SK-N-SH (cell line): ENCODE data around the gene ANO3. TPM values are rescaled to one million over a fixed set of nuclear protein-coding genes. Genes with fewer than 3 reads are reported as not detected.

Source experiments
- CTCF ChIA-PET: fragments of 300-600, 350-600 bp; formaldehyde crosslinking; extraction: SDS; loops from one replicate; lab custom pipeline; 2021; lab: Yijun Ruan, JAX
- POLR2A ChIA-PET: fragments of 350-600 bp; sonication (Branson Sonifier 250); formaldehyde crosslinking; extraction: SDS; loops from one replicate; lab custom pipeline; 2020; ENCODE audit warnings: antibody characterized with exemption, inconsistent platforms; lab: Yijun Ruan, JAX
- DNase-seq: peaks from one replicate; pipeline ENCODE4 v3.0.0; 2012
- H2AFZ ChIP-seq: fragments of 200-600 bp; sonication (generic); 2 replicates; pipeline ENCODE4 v1.8.1; 2016; ENCODE audit warnings: antibody characterized with exemption, mild to moderate bottlenecking, low read depth
- H3F3A ChIP-seq: fragments of 200-600 bp; sonication (generic); replicated peaks from 2 replicates; pipeline ENCODE3; 2016; ENCODE audit warnings: antibody characterized with exemption, mild to moderate bottlenecking; ENCODE audit not compliant: insufficient read depth
- H3K27ac ChIP-seq, 2 experiments: fragments of 200-500 bp in 1 of 2; fragments of 200-600 bp in 1 of 2; sonication (Bioruptor generic) in 1 of 2; sonication (generic), shearing (Covaris generic) in 1 of 2; 2 replicates each; pipeline versions ENCODE4 v1.5.1 to v1.6.1; 2014 to 2016; ENCODE audit warnings: low read depth in 2 of 2, inconsistent platforms in 1 of 2, low read length in 1 of 2, mild to moderate bottlenecking in 1 of 2, mixed read lengths in 1 of 2
- H3K27me3 ChIP-seq: fragments of 200-600 bp; sonication (generic), shearing (Covaris generic); 2 replicates; pipeline ENCODE4 v1.6.1; 2016; ENCODE audit warnings: mixed run types; ENCODE audit not compliant: insufficient read depth
- H3K36me3 ChIP-seq, 2 experiments: fragments of 200-500 bp in 1 of 2; fragments of 200-600 bp in 1 of 2; sonication (Bioruptor generic) in 1 of 2; sonication (generic) in 1 of 2; replicated peaks in 1 of 2; 2 replicates each; pipeline versions ENCODE3 to v1.5.1; 2014 to 2016; ENCODE audit warnings: low read length in 1 of 2, mild to moderate bottlenecking in 1 of 2; ENCODE audit not compliant: insufficient read depth in 2 of 2, control insufficient read depth in 1 of 2
- H3K4me1 ChIP-seq, 2 experiments: fragments of 200-500 bp in 1 of 2; fragments of 200-600 bp in 1 of 2; sonication (Bioruptor generic) in 1 of 2; sonication (generic), shearing (Covaris generic) in 1 of 2; 2 replicates each; pipeline versions ENCODE4 v1.5.1 to v1.6.1; 2014 to 2016; ENCODE audit warnings: low read depth in 1 of 2, low read length in 1 of 2, mixed run types in 1 of 2; ENCODE audit not compliant: insufficient read depth in 2 of 2, control insufficient read depth in 1 of 2
- H3K4me2 ChIP-seq: fragments of 200-600 bp; sonication (generic), shearing (Covaris generic); 2 replicates; pipeline ENCODE4 v1.6.1; 2017; ENCODE audit warnings: mixed run types
- H3K4me3 ChIP-seq, 2 experiments: fragments of 200-500 bp in 1 of 2; fragments of 200-600 bp in 1 of 2; sonication (Bioruptor generic) in 1 of 2; sonication (generic), shearing (Covaris generic) in 1 of 2; 2 replicates each; pipeline versions ENCODE4 v1.5.1 to v1.8.1; 2014 to 2016; ENCODE audit warnings: low read depth in 2 of 2, inconsistent platforms in 1 of 2, low read length in 1 of 2, mild to moderate bottlenecking in 1 of 2, mixed read lengths in 1 of 2, moderate library complexity in 1 of 2
- H3K79me2 ChIP-seq: fragments of 200-600 bp; sonication (generic); 2 replicates; pipeline ENCODE4 v1.8.1; 2017; ENCODE audit warnings: mild to moderate bottlenecking; ENCODE audit not compliant: insufficient read depth
- H3K9ac ChIP-seq: fragments of 200-600 bp; sonication (generic); 2 replicates; pipeline ENCODE4 v1.6.1; 2017; ENCODE audit warnings: mixed run types
- H3K9me2 ChIP-seq: fragments of 200-600 bp; sonication (generic); 2 replicates; pipeline ENCODE4 v1.6.1; 2017; ENCODE audit warnings: mixed run types
- H3K9me3 ChIP-seq: fragments of 200-600 bp; sonication (generic); 2 replicates; pipeline ENCODE4 v1.6.1; 2017; ENCODE audit warnings: mixed run types, mild to moderate bottlenecking, moderate library complexity
- H4K20me1 ChIP-seq: fragments of 200-600 bp; sonication (generic); 2 replicates; pipeline ENCODE4 v1.6.1; 2017; ENCODE audit warnings: mild to moderate bottlenecking, mixed run types; ENCODE audit not compliant: insufficient read depth
- CHD2 ChIP-seq: fragments of 150-350 bp; IDR thresholded peaks from 2 replicates; pipeline ENCODE4 v1.6.1; 2018; ENCODE audit warnings: low read length; ENCODE audit not compliant: partially characterized antibody
- EP300 ChIP-seq, 2 experiments: IDR thresholded peaks; 2 replicates each; pipeline versions ENCODE4 v1.4.0 to v1.6.1; 2012; ENCODE audit warnings: borderline replicate concordance in 1 of 2, low read depth in 1 of 2, low read length in 1 of 2
- FOXJ3 ChIP-seq: sonication (generic); formaldehyde crosslinking; IDR thresholded peaks from 2 replicates; pipeline ENCODE4 v1.5.1; 2020; ENCODE audit warnings: mild to moderate bottlenecking, missing genetic modification reagents
- GABPA ChIP-seq: IDR thresholded peaks from 2 replicates; pipeline ENCODE4 v1.4.0; 2012; ENCODE audit warnings: low read depth, mild to moderate bottlenecking
- MXI1 ChIP-seq: IDR thresholded peaks from 2 replicates; pipeline ENCODE4 v1.6.1; 2012; ENCODE audit warnings: mild to moderate bottlenecking, low read depth, low read length, improper control_type of control experiment
- SIN3A ChIP-seq: IDR thresholded peaks from 2 replicates; pipeline ENCODE4 v1.6.1; 2012; ENCODE audit warnings: low read depth, mild to moderate bottlenecking, low read length, moderate library complexity, borderline replicate concordance
- TAF1 ChIP-seq: IDR thresholded peaks from 2 replicates; pipeline ENCODE4 v1.6.1; 2012; ENCODE audit warnings: low read depth, mild to moderate bottlenecking, low read length, moderate library complexity, borderline replicate concordance
- TCF12 ChIP-seq: IDR thresholded peaks from 2 replicates; pipeline ENCODE4 v1.4.0; 2012
- WGBS: methylation state at CpG from one replicate; pipeline ENCODE4 v1.1.6; 2017; ENCODE audit warnings: low lambda C conversion rate; 5-methylcytosine and 5-hydroxymethylcytosine counted together
- polyA plus RNA-seq, 3 experiments: library from polyadenylated mRNA; depleted of rRNA; stranded (reverse); fragments of >200 nt; gene quantifications; 2 replicates each; pipeline ENCODE4 v1.2.3, GENCODE V29; 2012
- TF ChIP-seq, protein P1 (sequence below): IDR thresholded peaks from 2 replicates; pipeline ENCODE4 v1.6.1; 2012; ENCODE audit warnings: mild to moderate bottlenecking, low read depth, low read length, moderate library complexity
- TF ChIP-seq, protein P2 (sequence below): fragments of 150-350 bp; IDR thresholded peaks from 2 replicates; pipeline ENCODE4 v1.6.1; 2017; ENCODE audit warnings: antibody characterized with exemption, low read length, low read depth, borderline replicate concordance
- TF ChIP-seq, protein P3 (sequence below): IDR thresholded peaks from 2 replicates; pipeline ENCODE4; 2012

Gene ANO3
- polyA plus RNA-seq, 1 of the 3 experiments (the other 2 are of a cell fraction) = 0.13 TPM

DNA sequence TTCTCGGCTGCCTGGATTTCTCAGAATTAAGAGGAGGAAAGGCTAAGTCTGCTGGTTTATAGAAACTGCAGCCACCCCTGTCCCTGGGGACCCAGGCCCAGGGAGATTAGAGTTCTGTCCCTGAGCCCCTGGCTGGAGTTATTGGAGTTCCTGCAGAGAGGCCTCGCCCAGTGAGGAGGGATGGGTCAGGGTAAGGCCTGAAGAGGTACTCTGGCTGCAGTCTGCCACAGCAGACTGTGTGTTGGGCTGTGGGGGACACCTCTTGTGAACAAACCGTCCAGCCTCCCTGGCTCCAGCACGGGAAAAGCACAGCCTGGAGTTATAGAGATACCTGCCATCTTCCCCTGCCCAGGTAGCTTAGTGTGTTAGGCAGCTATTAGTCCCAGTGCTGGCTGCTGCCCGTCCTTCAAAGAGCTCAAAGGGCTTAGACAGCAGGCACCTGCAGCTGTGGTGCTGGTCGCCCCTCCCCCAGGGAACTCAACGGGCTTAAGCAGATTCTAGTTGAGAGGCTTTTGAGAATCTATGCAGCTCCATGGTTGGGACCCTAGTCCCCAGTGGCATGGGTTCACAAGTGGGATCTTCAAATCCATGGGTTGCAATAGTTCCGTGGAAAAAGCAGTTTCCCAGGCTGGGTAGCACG lies 276.7 kb downstream of the ANO3 start:
- no peak overlapping the region for H2AFZ ChIP-seq
- H3K27ac ChIP-seq = no peak overlapping the region
- H4K20me1 ChIP-seq = no peaks in the 10 kb centered on the region
- H3K36me3 ChIP-seq = no peaks in the 10 kb centered on the region
- CTCF ChIA-PET = no interaction called here
- no peaks in the 10 kb centered on the region for H3K79me2 ChIP-seq
- no peak overlapping the region for H3K9ac ChIP-seq
- TF ChIP-seq, protein P1, sequence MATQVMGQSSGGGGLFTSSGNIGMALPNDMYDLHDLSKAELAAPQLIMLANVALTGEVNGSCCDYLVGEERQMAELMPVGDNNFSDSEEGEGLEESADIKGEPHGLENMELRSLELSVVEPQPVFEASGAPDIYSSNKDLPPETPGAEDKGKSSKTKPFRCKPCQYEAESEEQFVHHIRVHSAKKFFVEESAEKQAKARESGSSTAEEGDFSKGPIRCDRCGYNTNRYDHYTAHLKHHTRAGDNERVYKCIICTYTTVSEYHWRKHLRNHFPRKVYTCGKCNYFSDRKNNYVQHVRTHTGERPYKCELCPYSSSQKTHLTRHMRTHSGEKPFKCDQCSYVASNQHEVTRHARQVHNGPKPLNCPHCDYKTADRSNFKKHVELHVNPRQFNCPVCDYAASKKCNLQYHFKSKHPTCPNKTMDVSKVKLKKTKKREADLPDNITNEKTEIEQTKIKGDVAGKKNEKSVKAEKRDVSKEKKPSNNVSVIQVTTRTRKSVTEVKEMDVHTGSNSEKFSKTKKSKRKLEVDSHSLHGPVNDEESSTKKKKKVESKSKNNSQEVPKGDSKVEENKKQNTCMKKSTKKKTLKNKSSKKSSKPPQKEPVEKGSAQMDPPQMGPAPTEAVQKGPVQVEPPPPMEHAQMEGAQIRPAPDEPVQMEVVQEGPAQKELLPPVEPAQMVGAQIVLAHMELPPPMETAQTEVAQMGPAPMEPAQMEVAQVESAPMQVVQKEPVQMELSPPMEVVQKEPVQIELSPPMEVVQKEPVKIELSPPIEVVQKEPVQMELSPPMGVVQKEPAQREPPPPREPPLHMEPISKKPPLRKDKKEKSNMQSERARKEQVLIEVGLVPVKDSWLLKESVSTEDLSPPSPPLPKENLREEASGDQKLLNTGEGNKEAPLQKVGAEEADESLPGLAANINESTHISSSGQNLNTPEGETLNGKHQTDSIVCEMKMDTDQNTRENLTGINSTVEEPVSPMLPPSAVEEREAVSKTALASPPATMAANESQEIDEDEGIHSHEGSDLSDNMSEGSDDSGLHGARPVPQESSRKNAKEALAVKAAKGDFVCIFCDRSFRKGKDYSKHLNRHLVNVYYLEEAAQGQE = no peak
- no peak for TF ChIP-seq SIN3A
- TF ChIP-seq MXI1 = no peak
- no peak for TF ChIP-seq TCF12
- no peak for TF ChIP-seq TAF1
- TF ChIP-seq CHD2 = no peak
- no peak for TF ChIP-seq EP300 (IDR thresholded peaks at IDR 0.05; ENCODE audit: borderline replicate concordance in 1 of 2, low read depth in 1 of 2, low read length in 1 of 2)
- no peak for TF ChIP-seq GABPA
- TF ChIP-seq, protein P2, sequence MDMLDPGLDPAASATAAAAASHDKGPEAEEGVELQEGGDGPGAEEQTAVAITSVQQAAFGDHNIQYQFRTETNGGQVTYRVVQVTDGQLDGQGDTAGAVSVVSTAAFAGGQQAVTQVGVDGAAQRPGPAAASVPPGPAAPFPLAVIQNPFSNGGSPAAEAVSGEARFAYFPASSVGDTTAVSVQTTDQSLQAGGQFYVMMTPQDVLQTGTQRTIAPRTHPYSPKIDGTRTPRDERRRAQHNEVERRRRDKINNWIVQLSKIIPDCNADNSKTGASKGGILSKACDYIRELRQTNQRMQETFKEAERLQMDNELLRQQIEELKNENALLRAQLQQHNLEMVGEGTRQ = no peak
- no peak for TF ChIP-seq FOXJ3 (CRISPR knock-in tag)
- TF ChIP-seq, protein P3, sequence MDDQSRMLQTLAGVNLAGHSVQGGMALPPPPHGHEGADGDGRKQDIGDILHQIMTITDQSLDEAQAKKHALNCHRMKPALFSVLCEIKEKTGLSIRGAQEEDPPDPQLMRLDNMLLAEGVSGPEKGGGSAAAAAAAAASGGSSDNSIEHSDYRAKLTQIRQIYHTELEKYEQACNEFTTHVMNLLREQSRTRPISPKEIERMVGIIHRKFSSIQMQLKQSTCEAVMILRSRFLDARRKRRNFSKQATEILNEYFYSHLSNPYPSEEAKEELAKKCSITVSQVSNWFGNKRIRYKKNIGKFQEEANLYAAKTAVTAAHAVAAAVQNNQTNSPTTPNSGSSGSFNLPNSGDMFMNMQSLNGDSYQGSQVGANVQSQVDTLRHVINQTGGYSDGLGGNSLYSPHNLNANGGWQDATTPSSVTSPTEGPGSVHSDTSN = no peak
- TF ChIP-seq, all 33 proteins: peak for 0
- H3K9me3 ChIP-seq = peaks cover 9% of the 10 kb centered on the region; the same call in 1 of the 2 replicates
- H3F3A ChIP-seq = no peaks in the 10 kb centered on the region
- POLR2A ChIA-PET = no interaction called here
- no peaks in the 10 kb centered on the region for H3K9me2 ChIP-seq
- no peak for DNase-seq
- H3K4me1 ChIP-seq = no peaks in the 10 kb centered on the region
- no peaks in the 10 kb centered on the region for H3K27me3 ChIP-seq
- H3K4me2 ChIP-seq = no peak overlapping the region
- 64% methylated on average over 6 of the region's 9 CpGs for WGBS
- H3K4me3 ChIP-seq = no peak overlapping the region
